Measurements from ENCODE around the gene ISM1. TPM values are rescaled to one million over a fixed set of nuclear protein-coding genes. Genes with fewer than 3 reads are reported as not detected.

Gene ISM1
- total and polyA plus RNA-seq, 2 of the 13 experiments (the other 11 are each of a cell fraction or from before 2014, with no cell fraction given) = 0.40 to 1.4 TPM

- TF ChIP-seq ZSCAN5A (CRISPR knock-in tag; IDR thresholded peaks at IDR 0.05; ENCODE audit: borderline replicate concordance) (peak; percentile 68; the same call in 1 of the 2 replicates), ZNF678 (CRISPR knock-in tag; IDR thresholded peaks at IDR 0.05) (0 out of 2 replicates have a peak, but pooled peaks have one; percentile 38), XBP1 (CRISPR knock-in tag; IDR thresholded peaks at IDR 0.05) (0 out of 2 replicates have a peak, but pooled peaks have one; percentile 37), ZNF670 (CRISPR knock-in tag; IDR thresholded peaks at IDR 0.05; ENCODE audit: borderline replicate concordance) (no peak), SIN3A (IDR thresholded peaks at IDR 0.05; ENCODE audit: borderline replicate concordance, low read depth, low read length) (no peak), ZNF782 (CRISPR knock-in tag; IDR thresholded peaks at IDR 0.05; ENCODE audit: borderline replicate concordance) (no peak), ZNF790 (CRISPR knock-in tag; IDR thresholded peaks at IDR 0.05; ENCODE audit: borderline replicate concordance) (no peak), NCOA5 (CRISPR knock-in tag; IDR thresholded peaks at IDR 0.05) (peak; percentile 80; the same call in 1 of the 2 replicates), MEIS1 (CRISPR knock-in tag; IDR thresholded peaks at IDR 0.05; ENCODE audit: borderline replicate concordance) (peak; percentile 88; the same call in 1 of the 2 replicates), MIER3 (CRISPR knock-in tag; IDR thresholded peaks at IDR 0.05; ENCODE audit: borderline replicate concordance) (peak; percentile 98), ZZZ3 (CRISPR knock-in tag; IDR thresholded peaks at IDR 0.05; ENCODE audit: borderline replicate concordance) (no peak), THYN1 (CRISPR knock-in tag; IDR thresholded peaks at IDR 0.05; ENCODE audit: borderline replicate concordance, low read depth) (no peak), ZNF235 (CRISPR knock-in tag; IDR thresholded peaks at IDR 0.05; ENCODE audit: borderline replicate concordance) (no peak), ZNF543 (CRISPR knock-in tag; IDR thresholded peaks at IDR 0.05) (peak; percentile 97), ZNF317 (CRISPR knock-in tag; IDR thresholded peaks at IDR 0.05) (peak; percentile 97), ZBTB39 (CRISPR knock-in tag; IDR thresholded peaks at IDR 0.05) (peak; percentile 94), ZNF550 (CRISPR knock-in tag; IDR thresholded peaks at IDR 0.05; ENCODE audit: borderline replicate concordance) (no peak), ZNF414 (CRISPR knock-in tag; IDR thresholded peaks at IDR 0.05) (peak; percentile 82; the same call in 1 of the 2 replicates), YY1 (IDR thresholded peaks at IDR 0.05; ENCODE audit: insufficient read depth, insufficient replicate concordance, low read depth, low read length) (peak; percentile 53), ZNF234 (CRISPR knock-in tag; conservative IDR thresholded peaks at IDR 0.05) (no peak), ZNF256 (CRISPR knock-in tag; conservative IDR thresholded peaks at IDR 0.05) (peak; percentile 89), GMEB2 (CRISPR knock-in tag; IDR thresholded peaks at IDR 0.05; ENCODE audit: low read depth) (no peak), FOXA1 (IDR thresholded peaks at IDR 0.05) (peak; percentile 93), FOXA1 (CRISPR knock-in tag; IDR thresholded peaks at IDR 0.05) (peak; percentile 100), POGZ (CRISPR knock-in tag; IDR thresholded peaks at IDR 0.05) (peak; percentile 96), ZNF841 (CRISPR knock-in tag; IDR thresholded peaks at IDR 0.05; ENCODE audit: borderline replicate concordance) (no peak)
Observed at GRCh38 chr20:13243826-13244376, 22.8 kb downstream of the ISM1 start (continued).

Data from HepG2 (cell line).